ENCODE results near the gene PDZD7. TPM values are rescaled to one million over a fixed set of nuclear protein-coding genes. Genes with fewer than 3 reads are reported as not detected.
A peak's percentile ranks its signal among the peaks of the same experiment; 100 is the strongest.

The PDZD7 gene
- total RNA-seq, 1 donor from 2014 or later: 0.29 TPM

DNA sequence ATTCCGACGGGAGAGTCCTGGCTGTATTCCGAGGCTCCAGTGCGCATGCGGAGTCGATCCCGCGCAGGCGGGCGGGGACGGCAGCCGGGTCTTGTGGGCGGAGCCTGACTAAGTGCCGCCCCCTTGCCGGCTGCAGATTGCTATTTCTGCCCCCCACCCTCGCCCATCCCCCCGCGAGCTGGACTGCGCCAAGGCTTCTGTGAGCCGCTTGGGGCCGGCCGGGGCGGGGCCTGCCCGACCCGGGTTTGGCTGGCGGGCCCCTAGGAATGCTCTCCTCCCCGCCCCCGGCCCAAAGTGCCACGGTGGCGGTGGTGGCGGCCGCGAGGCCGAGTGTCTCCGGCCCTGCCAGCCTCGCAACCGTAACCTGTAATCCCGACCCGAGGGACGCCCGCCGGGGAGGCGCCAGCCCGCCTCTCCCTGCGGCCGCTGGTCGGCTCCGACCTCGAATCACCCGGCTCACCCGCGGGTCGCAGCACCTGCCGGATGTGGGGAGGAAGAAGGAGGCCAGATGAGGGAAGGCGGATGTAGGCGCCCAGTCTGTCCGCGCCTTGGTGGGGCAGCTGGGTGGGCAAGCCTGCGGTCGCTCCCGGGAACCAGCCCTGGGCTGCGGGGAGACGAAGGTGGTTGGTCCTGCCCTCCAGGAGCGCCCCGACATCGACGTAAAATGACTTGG, 30.2 kb upstream of the PDZD7 start:
- Mint-ChIP-seq H3K4me3 (ENCODE audit: low read depth) (peak overlapping the region; percentile 96), H3K36me3 (ENCODE audit: insufficient read depth) (no peaks in the 10 kb centered on the region), H3K4me1 (ENCODE audit: low read depth) (peaks cover 16% of the 10 kb centered on the region), H3K9me3 (ENCODE audit: low read depth) (no peaks in the 10 kb centered on the region), H3K27me3 (peaks cover 37% of the 10 kb centered on the region), H3K27ac (peak overlapping the region; percentile 97)
- TF ChIP-seq, protein P1, sequence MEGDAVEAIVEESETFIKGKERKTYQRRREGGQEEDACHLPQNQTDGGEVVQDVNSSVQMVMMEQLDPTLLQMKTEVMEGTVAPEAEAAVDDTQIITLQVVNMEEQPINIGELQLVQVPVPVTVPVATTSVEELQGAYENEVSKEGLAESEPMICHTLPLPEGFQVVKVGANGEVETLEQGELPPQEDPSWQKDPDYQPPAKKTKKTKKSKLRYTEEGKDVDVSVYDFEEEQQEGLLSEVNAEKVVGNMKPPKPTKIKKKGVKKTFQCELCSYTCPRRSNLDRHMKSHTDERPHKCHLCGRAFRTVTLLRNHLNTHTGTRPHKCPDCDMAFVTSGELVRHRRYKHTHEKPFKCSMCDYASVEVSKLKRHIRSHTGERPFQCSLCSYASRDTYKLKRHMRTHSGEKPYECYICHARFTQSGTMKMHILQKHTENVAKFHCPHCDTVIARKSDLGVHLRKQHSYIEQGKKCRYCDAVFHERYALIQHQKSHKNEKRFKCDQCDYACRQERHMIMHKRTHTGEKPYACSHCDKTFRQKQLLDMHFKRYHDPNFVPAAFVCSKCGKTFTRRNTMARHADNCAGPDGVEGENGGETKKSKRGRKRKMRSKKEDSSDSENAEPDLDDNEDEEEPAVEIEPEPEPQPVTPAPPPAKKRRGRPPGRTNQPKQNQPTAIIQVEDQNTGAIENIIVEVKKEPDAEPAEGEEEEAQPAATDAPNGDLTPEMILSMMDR (IDR thresholded peaks at IDR 0.05; ENCODE audit: unreplicated experiment): no peak
- peak; percentile 91 for DNase-seq (ENCODE audit: low spot score, unreplicated experiment)

DNA sequence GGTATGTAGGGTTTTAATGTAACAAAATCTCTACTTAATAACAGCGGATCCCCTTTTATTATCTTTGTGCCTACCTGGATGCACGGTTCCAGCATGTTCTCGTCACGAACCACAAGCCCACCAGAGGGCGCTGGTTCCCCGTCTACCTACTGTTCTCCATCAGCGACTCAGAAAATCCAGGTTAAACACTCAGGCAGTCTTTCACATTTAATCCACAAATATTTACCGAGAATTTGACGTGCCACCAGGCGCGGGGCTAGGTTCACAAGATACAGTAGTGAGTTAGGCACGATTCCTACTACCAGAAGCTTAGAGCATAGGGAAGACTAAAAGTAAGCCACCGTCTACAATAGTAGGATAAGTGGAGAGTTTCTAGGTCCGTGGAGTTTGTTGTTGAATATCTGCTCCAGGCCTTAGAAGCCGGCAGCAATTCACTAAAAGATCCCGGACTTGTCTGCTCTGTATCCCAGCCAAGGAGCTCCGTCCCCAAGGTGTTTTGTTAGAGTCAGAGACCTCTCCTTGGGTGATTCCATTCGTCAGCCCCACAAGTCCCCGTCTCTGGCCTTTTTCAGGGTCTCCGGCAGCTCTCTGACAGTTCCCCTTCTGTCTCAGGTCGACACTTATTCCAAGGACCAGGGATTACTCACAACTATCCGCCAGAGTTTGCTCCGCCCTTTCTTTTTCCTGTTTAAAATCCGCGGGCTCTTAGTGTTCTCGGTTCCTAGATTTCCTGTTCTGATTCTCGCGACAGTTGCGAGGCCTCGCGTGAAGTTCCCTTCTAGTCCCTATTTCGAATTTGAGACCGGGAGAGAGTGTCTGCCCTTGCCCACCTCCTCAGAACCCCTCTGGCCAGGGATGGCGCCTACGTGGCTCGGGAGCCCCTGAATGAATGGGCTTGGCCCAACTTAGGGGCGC, 29.4 kb upstream of the PDZD7 start:
- peak; percentile 78 for DNase-seq (ENCODE audit: low spot score, unreplicated experiment)
- Mint-ChIP-seq H3K27ac (peak overlapping the region; percentile 97), H3K4me1 (ENCODE audit: low read depth) (peaks cover 14% of the 10 kb centered on the region), H3K4me3 (ENCODE audit: low read depth) (peak overlapping the region; percentile 96), H3K9me3 (ENCODE audit: low read depth) (no peaks in the 10 kb centered on the region), H3K36me3 (ENCODE audit: insufficient read depth) (no peaks in the 10 kb centered on the region), H3K27me3 (peaks cover 29% of the 10 kb centered on the region)
- TF ChIP-seq, protein P1 (IDR thresholded peaks at IDR 0.05; ENCODE audit: unreplicated experiment): peak; percentile 91

DNA sequence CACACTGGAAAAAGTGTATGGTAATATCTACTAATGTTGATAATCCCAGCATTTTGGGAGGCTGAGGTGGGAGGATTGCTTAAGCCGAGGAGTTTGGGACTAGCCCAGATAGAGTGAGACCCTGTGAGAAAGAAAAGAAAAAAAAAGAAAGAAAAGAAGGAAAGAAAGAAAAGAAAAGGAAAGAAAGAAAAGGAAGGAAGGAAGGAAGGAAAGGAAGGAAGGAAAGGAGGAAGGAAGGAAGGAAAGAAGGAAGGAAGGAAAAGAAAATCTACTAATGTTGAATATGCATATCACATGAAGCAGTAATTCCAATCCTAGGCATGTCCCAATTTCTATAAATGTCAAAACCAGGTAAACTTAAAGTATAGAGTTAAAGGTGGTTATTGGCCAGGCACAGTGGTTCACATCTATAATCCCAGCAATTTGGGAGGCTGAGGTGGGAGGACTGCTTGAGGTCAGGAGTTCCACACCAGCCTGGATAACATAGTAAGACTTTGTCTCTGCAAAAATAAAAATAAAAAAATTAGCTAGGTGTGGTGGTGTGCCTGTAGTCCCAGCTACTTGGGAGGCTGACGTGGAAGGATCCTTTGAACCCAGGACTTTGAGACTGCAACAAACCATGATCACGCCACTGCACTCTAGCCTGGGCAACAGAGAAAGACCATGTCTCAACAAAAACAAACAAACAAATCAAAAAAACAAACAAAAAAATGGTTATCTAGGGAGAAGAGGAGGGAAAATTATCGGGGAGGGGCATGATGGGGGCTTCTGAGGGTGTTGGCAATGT, 25.6 kb upstream of the PDZD7 start:
- no peaks in the 10 kb centered on the region for H3K36me3 Mint-ChIP-seq (ENCODE audit: insufficient read depth)
- H3K27me3 Mint-ChIP-seq: peaks cover 19% of the 10 kb centered on the region
- no peak overlapping the region for H3K27ac Mint-ChIP-seq
- H3K4me1 Mint-ChIP-seq (ENCODE audit: low read depth): peaks cover 9% of the 10 kb centered on the region
- TF ChIP-seq, protein P1 (IDR thresholded peaks at IDR 0.05; ENCODE audit: unreplicated experiment): no peak
- no peak overlapping the region for H3K4me3 Mint-ChIP-seq (ENCODE audit: low read depth)
- DNase-seq (ENCODE audit: low spot score, unreplicated experiment): no peak
- H3K9me3 Mint-ChIP-seq (ENCODE audit: low read depth): no peaks in the 10 kb centered on the region

DNA sequence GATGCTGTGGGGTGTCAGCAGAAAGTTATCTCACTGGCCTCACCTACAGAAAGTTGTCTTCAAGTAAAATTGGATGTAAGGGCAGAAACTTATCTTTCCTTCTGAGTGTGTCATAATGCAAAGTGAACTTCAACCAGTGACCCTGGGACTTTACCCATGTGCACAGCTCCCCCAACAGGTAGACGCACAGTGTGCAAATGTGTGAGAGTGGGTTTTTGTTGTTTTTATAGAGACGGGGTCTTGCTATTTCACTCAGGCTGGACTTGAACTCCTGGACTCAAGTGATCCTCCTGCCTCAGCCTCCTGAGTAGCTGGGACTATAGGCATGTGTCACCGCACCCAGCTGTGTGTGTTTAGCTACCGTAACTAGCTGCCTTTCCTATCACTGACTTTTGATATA, 24.5 kb upstream of the PDZD7 start:
- no peak overlapping the region for H3K4me3 Mint-ChIP-seq (ENCODE audit: low read depth)
- no peaks in the 10 kb centered on the region for H3K9me3 Mint-ChIP-seq (ENCODE audit: low read depth)
- no peaks in the 10 kb centered on the region for H3K36me3 Mint-ChIP-seq (ENCODE audit: insufficient read depth)
- H3K4me1 Mint-ChIP-seq (ENCODE audit: low read depth): peaks cover 16% of the 10 kb centered on the region
- no peak for DNase-seq (ENCODE audit: low spot score, unreplicated experiment)
- TF ChIP-seq, protein P1 (IDR thresholded peaks at IDR 0.05; ENCODE audit: unreplicated experiment): peak; percentile 29
- H3K27me3 Mint-ChIP-seq: peaks cover 30% of the 10 kb centered on the region
- H3K27ac Mint-ChIP-seq: no peak overlapping the region

DNA sequence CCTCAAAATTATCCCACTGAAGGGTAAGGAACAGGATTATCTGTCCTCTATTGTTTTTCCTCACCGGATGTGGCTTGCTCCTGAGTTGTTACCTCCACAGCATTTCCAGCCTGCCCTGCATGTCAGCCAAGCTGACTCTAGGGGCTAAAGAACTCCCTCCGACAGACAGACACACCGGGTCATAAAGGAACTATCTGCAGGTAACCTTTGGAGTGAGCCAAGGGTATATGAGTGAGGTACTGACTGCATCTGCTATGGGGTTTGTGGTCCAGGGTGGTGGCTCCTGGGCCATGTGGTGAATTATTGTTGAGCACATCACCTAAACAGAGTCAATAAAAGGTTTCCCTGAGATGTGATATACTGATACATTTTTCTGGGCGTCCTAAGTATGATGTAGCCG, 23.9 kb upstream of the PDZD7 start:
- DNase-seq (ENCODE audit: low spot score, unreplicated experiment): no peak
- no peak overlapping the region for H3K27ac Mint-ChIP-seq
- H3K4me1 Mint-ChIP-seq (ENCODE audit: low read depth): peaks cover 15% of the 10 kb centered on the region
- TF ChIP-seq, protein P1 (IDR thresholded peaks at IDR 0.05; ENCODE audit: unreplicated experiment): no peak
- no peak overlapping the region for H3K4me3 Mint-ChIP-seq (ENCODE audit: low read depth)
- H3K36me3 Mint-ChIP-seq (ENCODE audit: insufficient read depth): no peaks in the 10 kb centered on the region
- no peaks in the 10 kb centered on the region for H3K9me3 Mint-ChIP-seq (ENCODE audit: low read depth)
- H3K27me3 Mint-ChIP-seq: peaks cover 33% of the 10 kb centered on the region

All from progenitor cell of endocrine pancreas (in vitro differentiated cells).